D721Med (cell line): ENCODE measurements around the gene PAK4.

Experiments
- DNase-seq: peaks from one replicate; pipeline ENCODE4 v3.0.0; 2011; ENCODE audit warnings: low spot score; ENCODE audit not compliant: insufficient read length
- FAIRE-seq: peaks from 2 replicates; lab custom pipeline; 2011; peaks lifted over from hg19 to GRCh38; lab: Jason Lieb, UNC
- CTCF ChIP-seq: IDR thresholded peaks from 2 replicates; pipeline ENCODE4 v1.5.1; 2012; ENCODE audit warnings: mild to moderate bottlenecking, control low read depth; ENCODE audit not compliant: insufficient read depth; ENCODE audit errors: missing control alignments

PAK4 gene

GRCh38 chr19:39150807-39151600, 25.4 kb downstream of the PAK4 start:
- DNase-seq (no peak), FAIRE-seq (no peak)
- no peak for TF ChIP-seq CTCF

- DNase-seq (no peak), FAIRE-seq (no peak)
- no peak for TF ChIP-seq CTCF
These were observed 26.5 kb downstream of the PAK4 start for GRCh38 chr19:39152066-39152465.

GRCh38 chr19:39154100-39154628, 28.6 kb downstream of the PAK4 start:
- DNase-seq (no peak), FAIRE-seq (no peak)
- no peak for TF ChIP-seq CTCF

- FAIRE-seq (no peak), DNase-seq (no peak)
- TF ChIP-seq CTCF: no peak
These were observed 29.1 kb downstream of the PAK4 start for GRCh38 chr19:39154629-39155100.

- no peak for TF ChIP-seq CTCF
- no peak for FAIRE-seq
- DNase-seq: no peak
These were observed 29.6 kb downstream of the PAK4 start for GRCh38 chr19:39155114-39155700.

- no peak for FAIRE-seq
- no peak for DNase-seq
- no peak for TF ChIP-seq CTCF
These were observed 30.2 kb downstream of the PAK4 start for GRCh38 chr19:39155741-39156140.
